T-cell (primary cell): ENCODE measurements around the gene RAB11FIP4. TPM values are rescaled to one million over a fixed set of nuclear protein-coding genes. Genes with fewer than 3 reads are reported as not detected.

ENCODE experiments used
- ATAC-seq, 4 experiments: fragments of 200-7000 bp in 3 of 4; fragments of 150-1000 bp in 1 of 4; cut with Tn5 transposase; replicated peaks in 1 of 4; 1 replicate in 3 of 4; 2 replicates in 1 of 4; pipeline ENCODE4 v1.10.0; 2021; ENCODE audit warnings: moderate library complexity in 3 of 4, mild to moderate bottlenecking in 2 of 4, moderate number of reproducible peaks in 1 of 4
- CTCF ChIA-PET, 2 donors: fragments of 300-600 bp; sonication (Branson Sonifier 250); formaldehyde crosslinking; loops; one replicate each; lab custom pipeline; 2022; ENCODE audit warnings: antibody characterized with exemption in 2 of 2; lab: Charles Lee
- POLR2A ChIA-PET, 2 donors: fragments of 300-600 bp; sonication (Branson Sonifier 250); formaldehyde crosslinking; loops; one replicate each; lab custom pipeline; 2022; ENCODE audit warnings: antibody characterized with exemption in 2 of 2; lab: Charles Lee
- DNase-seq, 35 experiments: peaks; one replicate each; pipeline versions ENCODE4 v3.0.0 to v3.0.0-alpha.2; 2013 to 2023
- H3K27ac ChIP-seq: one replicate; pipeline ENCODE4 v1.5.1; 2013; ENCODE audit warnings: low read length
- H3K27me3 ChIP-seq, 2 experiments: replicated peaks in 1 of 2; 1 replicate in 1 of 2; 2 replicates in 1 of 2; pipeline versions ENCODE4 v1.6.1 to v1.7.0; 2013; ENCODE audit warnings: low read length in 1 of 2, mixed read lengths in 1 of 2; ENCODE audit not compliant: control insufficient read depth in 2 of 2, insufficient read depth in 2 of 2; ENCODE audit errors: extremely low read depth in 1 of 2
- H3K36me3 ChIP-seq, 2 donors: 1 replicate in 1 of 2; 2 replicates in 1 of 2; pipeline versions ENCODE4 v1.6.1 to v1.7.0; 2013; ENCODE audit warnings: low read length in 1 of 2; ENCODE audit not compliant: control insufficient read depth in 2 of 2, insufficient read depth in 1 of 2; ENCODE audit errors: extremely low read depth in 1 of 2
- H3K4me1 ChIP-seq, 2 experiments: 1 replicate in 1 of 2; 2 replicates in 1 of 2; pipeline versions ENCODE4 v1.6.1 to v1.7.0; 2013; ENCODE audit warnings: low read length in 2 of 2, mixed read lengths in 1 of 2; ENCODE audit not compliant: insufficient read depth in 2 of 2, control insufficient read depth in 1 of 2; ENCODE audit errors: extremely low read depth in 1 of 2
- H3K4me3 ChIP-seq, 2 donors: 1 replicate in 1 of 2; 2 replicates in 1 of 2; pipeline versions ENCODE4 v1.5.1 to v1.7.0; 2013; ENCODE audit warnings: mild to moderate bottlenecking in 2 of 2, low read length in 1 of 2, moderate library complexity in 1 of 2; ENCODE audit not compliant: control insufficient read depth in 1 of 2; ENCODE audit errors: extremely low read depth in 1 of 2
- H3K9me3 ChIP-seq: 2 replicates; pipeline ENCODE4 v1.7.0; 2013
- H3K27ac Mint-ChIP-seq, 2 donors: one replicate each; pipeline ENCODE4 v1.8.0; 2020 to 2021; ENCODE audit warnings: mild to moderate bottlenecking in 2 of 2, mixed read lengths in 2 of 2
- H3K27me3 Mint-ChIP-seq, 2 donors: one replicate each; pipeline ENCODE4 v1.8.0; 2021 to 2022; ENCODE audit warnings: mixed read lengths in 2 of 2
- H3K36me3 Mint-ChIP-seq: one replicate; pipeline ENCODE4 v1.8.0; 2021; ENCODE audit warnings: mixed read lengths
- H3K4me1 Mint-ChIP-seq, 3 donors: one replicate each; pipeline ENCODE4 v1.8.0; 2020 to 2022; ENCODE audit warnings: mixed read lengths in 3 of 3, mild to moderate bottlenecking in 1 of 3
- H3K4me3 Mint-ChIP-seq, 3 donors: one replicate each; pipeline ENCODE4 v1.8.0; 2020 to 2022; ENCODE audit warnings: mild to moderate bottlenecking in 3 of 3, mixed read lengths in 3 of 3, moderate library complexity in 3 of 3
- H3K9me3 Mint-ChIP-seq, 3 donors: one replicate each; pipeline ENCODE4 v1.8.0; 2020 to 2022; ENCODE audit warnings: mixed read lengths in 3 of 3
- WGBS: methylation state at CpG from one replicate; pipeline ENCODE4 v1.1.5; 2013; ENCODE audit warnings: missing lambda C conversion rate; ENCODE audit not compliant: insufficient coverage; 5-methylcytosine and 5-hydroxymethylcytosine counted together
- total RNA-seq, 35 experiments: library from RNA in 6 of 35; stranded (reverse) in 6 of 35; fragments of 120-200 nt in 1 of 35; gene quantifications; one replicate each; pipeline versions ENCODE4 v1.2.1 to v1.2.4 and lab custom pipeline; 2013 to 2026

RAB11FIP4 gene
- total RNA-seq, 5 donors from 2014 or later (not counting 1 experiment from before 2014, with no cell fraction given) = 45.6 to 72.6 (median 50.1) TPM

GRCh38 chr17:31462261-31462660 lies 70.8 kb downstream of the RAB11FIP4 start:
- ATAC-seq = no peak
- no peaks in the 10 kb centered on the region for H3K27me3 ChIP-seq
- no peak overlapping the region for H3K4me3 ChIP-seq
- H3K27ac ChIP-seq = no peak overlapping the region
- H3K36me3 Mint-ChIP-seq = no peaks in the 10 kb centered on the region
- no peaks in the 10 kb centered on the region for H3K27me3 Mint-ChIP-seq
- no peak for DNase-seq
- no peaks in the 10 kb centered on the region for H3K4me1 ChIP-seq
- H3K4me3 Mint-ChIP-seq = no peak overlapping the region
- POLR2A ChIA-PET = no interaction called here
- CTCF ChIA-PET = interaction anchor here in 1 of 2 donors (0.6 kb wide), 1 partner anchor 12 kb away, joined by 4 read pairs; no protein-coding TSS in a partner anchor
- H3K9me3 Mint-ChIP-seq = no peaks in the 10 kb centered on the region
- H3K27ac Mint-ChIP-seq = no peak overlapping the region
- H3K36me3 ChIP-seq = no peaks in the 10 kb centered on the region
- H3K4me1 Mint-ChIP-seq = peaks cover 0 to under 1% (median 0%) of the 10 kb centered on the region in 3 donors
- no peaks in the 10 kb centered on the region for H3K9me3 ChIP-seq
- 55% methylated on average over 2 of the region's 6 CpGs for WGBS

- Mint-ChIP-seq H3K27me3 (no peaks in the 10 kb centered on the region), H3K27ac (no peak overlapping the region), H3K4me3 (no peak overlapping the region), H3K9me3 (no peaks in the 10 kb centered on the region), H3K4me1 (peaks cover 5 to 20% (median 8%) of the 10 kb centered on the region in 3 donors), H3K36me3 (no peaks in the 10 kb centered on the region)
- Histone ChIP-seq H3K27ac (no peak overlapping the region), H3K4me3 (no peak overlapping the region), H3K4me1 (peaks cover 4 to 23% of the 10 kb centered on the region in 2 experiments), H3K27me3 (no peaks in the 10 kb centered on the region), H3K9me3 (no peaks in the 10 kb centered on the region), H3K36me3 (no peaks in the 10 kb centered on the region)
- DNase-seq (no peak), ATAC-seq (no peak)
- WGBS = 97% methylated on average over 6 of the region's 12 CpGs
- POLR2A ChIA-PET = interaction anchor here in 1 of 2 donors (0.7 kb wide), 1 partner anchor 130 kb away, joined by 3 read pairs; no protein-coding TSS in a partner anchor
- CTCF ChIA-PET = no interaction called here
These were observed 74.8 kb downstream of the RAB11FIP4 start for GRCh38 chr17:31466096-31466760.

GRCh38 chr17:31467502-31468256 lies 76.2 kb downstream of the RAB11FIP4 start:
- DNase-seq (no peak), ATAC-seq (no peak)
- Histone ChIP-seq H3K36me3 (no peaks in the 10 kb centered on the region), H3K9me3 (no peaks in the 10 kb centered on the region), H3K27ac (no peak overlapping the region), H3K4me1 (peaks cover 4 to 31% of the 10 kb centered on the region in 2 experiments), H3K27me3 (peaks cover 0 to 2% of the 10 kb centered on the region in 2 experiments), H3K4me3 (no peak overlapping the region)
- 89% methylated on average over 8 of the region's 11 CpGs for WGBS
- Mint-ChIP-seq H3K36me3 (no peaks in the 10 kb centered on the region), H3K4me1 (peaks cover 5 to 22% (median 8%) of the 10 kb centered on the region in 3 donors), H3K9me3 (no peaks in the 10 kb centered on the region), H3K27ac (no peak overlapping the region), H3K4me3 (no peak overlapping the region), H3K27me3 (no peaks in the 10 kb centered on the region)
- POLR2A ChIA-PET = no interaction called here
- CTCF ChIA-PET = interaction anchor here in 1 of 2 donors (0.6 kb wide), 1 partner anchor 10 kb away, joined by 6 read pairs; no protein-coding TSS in a partner anchor

GRCh38 chr17:31469959-31470358 lies 78.5 kb downstream of the RAB11FIP4 start:
- ATAC-seq = peak in 1 of 4 experiments; percentile 20
- peak overlapping the region; percentile 35 for H3K27ac ChIP-seq
- 24% methylated on average over 2 of the region's 2 CpGs for WGBS
- Mint-ChIP-seq H3K4me3 (no peak overlapping the region), H3K36me3 (no peaks in the 10 kb centered on the region), H3K9me3 (no peaks in the 10 kb centered on the region), H3K4me1 (peaks cover 5 to 22% (median 8%) of the 10 kb centered on the region in 3 donors), H3K27me3 (no peaks in the 10 kb centered on the region), H3K27ac (peak overlapping the region in 1 of 2 donors; percentile 83)
- H3K36me3 ChIP-seq = no peaks in the 10 kb centered on the region
- H3K9me3 ChIP-seq = no peaks in the 10 kb centered on the region
- H3K4me1 ChIP-seq = peaks cover 4 to 31% of the 10 kb centered on the region in 2 experiments
- DNase-seq = peak in 1 of 35 experiments; percentile 45
- ChIA-PET CTCF (no interaction called here), POLR2A (no interaction called here)
- H3K4me3 ChIP-seq = no peak overlapping the region
- peaks cover 0 to 2% of the 10 kb centered on the region in 2 experiments for H3K27me3 ChIP-seq

- DNase-seq = no peak
- CTCF ChIA-PET = interaction anchor here in 1 of 2 donors (0.7 kb wide), 1 partner anchor 10 kb away, joined by 4 read pairs; no protein-coding TSS in a partner anchor
- H3K27me3 Mint-ChIP-seq = no peaks in the 10 kb centered on the region
- peak overlapping the region; percentile 35 for H3K27ac ChIP-seq
- no peaks in the 10 kb centered on the region for H3K36me3 ChIP-seq
- H3K9me3 Mint-ChIP-seq = no peaks in the 10 kb centered on the region
- H3K4me3 ChIP-seq = no peak overlapping the region
- peaks cover 0 to 2% of the 10 kb centered on the region in 2 experiments for H3K27me3 ChIP-seq
- H3K4me1 Mint-ChIP-seq = peaks cover 5 to 22% (median 8%) of the 10 kb centered on the region in 3 donors
- H3K4me1 ChIP-seq = peaks cover 4 to 31% of the 10 kb centered on the region in 2 experiments
- no peak for ATAC-seq
- H3K36me3 Mint-ChIP-seq = no peaks in the 10 kb centered on the region
- POLR2A ChIA-PET = no interaction called here
- no peak overlapping the region for H3K4me3 Mint-ChIP-seq
- WGBS = 100% methylated on average over 2 of the region's 2 CpGs
- H3K9me3 ChIP-seq = no peaks in the 10 kb centered on the region
- peak overlapping the region in 1 of 2 donors; percentile 19 for H3K27ac Mint-ChIP-seq
These were observed 79.1 kb downstream of the RAB11FIP4 start for GRCh38 chr17:31470592-31470991.

GRCh38 chr17:31472137-31472536 lies 80.7 kb downstream of the RAB11FIP4 start:
- no peaks in the 10 kb centered on the region for H3K36me3 Mint-ChIP-seq
- ATAC-seq (no peak), DNase-seq (no peak)
- ChIA-PET POLR2A (interaction anchor here in 1 of 2 donors (0.7 kb wide), 1 partner anchor 112 kb away, joined by 4 read pairs; no protein-coding TSS in a partner anchor), CTCF (no interaction called here)
- Histone ChIP-seq H3K4me1 (peaks cover 4 to 31% of the 10 kb centered on the region in 2 experiments), H3K4me3 (no peak overlapping the region), H3K27me3 (peaks cover 0 to 5% of the 10 kb centered on the region in 2 experiments), H3K27ac (no peak overlapping the region), H3K9me3 (no peaks in the 10 kb centered on the region), H3K36me3 (no peaks in the 10 kb centered on the region)
- no peak overlapping the region for H3K4me3 Mint-ChIP-seq
- no peaks in the 10 kb centered on the region for H3K9me3 Mint-ChIP-seq
- no peak overlapping the region for H3K27ac Mint-ChIP-seq
- WGBS = 71% methylated on average over 14 of the region's 14 CpGs
- H3K4me1 Mint-ChIP-seq = peaks cover 5 to 22% (median 8%) of the 10 kb centered on the region in 3 donors
- no peaks in the 10 kb centered on the region for H3K27me3 Mint-ChIP-seq
